Prostate gland (tissue), 2 donors: ENCODE data around the gene PTH2R.

ENCODE experiments used
- CTCF ChIP-seq, 4 experiments: fragments of 200-600 bp in 2 of 4; fragments of 450-650 bp in 2 of 4; sonication (generic) in 2 of 4; IDR thresholded peaks; 1 replicate in 3 of 4; 2 replicates in 1 of 4; pipeline ENCODE4 v1.5.1; 2016 to 2019; ENCODE audit warnings: antibody characterized with exemption in 4 of 4, mild to moderate bottlenecking in 2 of 4, moderate library complexity in 2 of 4
- POLR2AphosphoS5 ChIP-seq: sonication (generic); formaldehyde crosslinking; IDR thresholded peaks from one replicate; pipeline ENCODE4 v1.6.1; 2017; ENCODE audit warnings: antibody characterized with exemption

- TF ChIP-seq CTCF (IDR thresholded peaks at IDR 0.05) (no peak), POLR2AphosphoS5 (no peak)
Observed at GRCh38 chr2:208542465-208543041, 136.0 kb downstream of the PTH2R start.
